Ascending aorta (tissue), 2 donors: ENCODE measurements around the gene TBC1D8. TPM values are rescaled to one million over a fixed set of nuclear protein-coding genes. Genes with fewer than 3 reads are reported as not detected.

ENCODE experiments used
- DNase-seq, 2 donors: peaks; one replicate each; pipeline ENCODE4 v3.0.0-alpha.2; 2019; ENCODE audit warnings: low spot score in 2 of 2
- H3K27ac ChIP-seq, 2 donors: fragments of 200-600 bp; sonication (generic); one replicate each; pipeline ENCODE4 v1.5.1; 2016 to 2017; ENCODE audit warnings: mild to moderate bottlenecking in 1 of 2
- H3K27me3 ChIP-seq: fragments of 200-600 bp; sonication (generic); one replicate; pipeline ENCODE4 v1.5.1; 2017
- H3K36me3 ChIP-seq, 2 donors: fragments of 200-600 bp; sonication (generic); one replicate each; pipeline ENCODE4 v1.5.1; 2016
- H3K4me1 ChIP-seq, 2 donors: fragments of 200-600 bp; sonication (generic); one replicate each; pipeline ENCODE4 v1.5.1; 2016 to 2017; ENCODE audit warnings: mild to moderate bottlenecking in 1 of 2
- H3K4me3 ChIP-seq, 2 donors: fragments of 200-600 bp; sonication (generic); one replicate each; pipeline ENCODE4 v1.5.1; 2016 to 2017; ENCODE audit warnings: mild to moderate bottlenecking in 1 of 2
- H3K9me3 ChIP-seq, 2 donors: fragments of 200-600 bp; sonication (generic); one replicate each; pipeline ENCODE4 v1.5.1; 2016
- CTCF ChIP-seq, 3 experiments: fragments of 200-600 bp in 2 of 3; fragments of 450-650 bp in 1 of 3; sonication (generic) in 2 of 3; IDR thresholded peaks; one replicate each; pipeline ENCODE4 v1.5.1; 2016 to 2019; ENCODE audit warnings: antibody characterized with exemption in 3 of 3, mild to moderate bottlenecking in 1 of 3, moderate library complexity in 1 of 3
- intact Hi-C: fragments of 100-400 bp; cut with DNase I; formaldehyde crosslinking; loops from one replicate; pipeline ENCODE4 v1.15.1; 2023
- total RNA-seq: library from RNA; depleted of rRNA; stranded (reverse); fragments of >200 nt; gene quantifications from one replicate; pipeline ENCODE4 v1.1.0, GENCODE V29; 2016

The TBC1D8 gene
- total RNA-seq, 1 donor from 2014 or later = 17.8 TPM

- Histone ChIP-seq H3K4me1 (peaks cover 6 to 17% of the 10 kb centered on the region in 2 donors), H3K36me3 (peaks cover 6 to 7% of the 10 kb centered on the region in 2 donors), H3K4me3 (no peak overlapping the region), H3K27me3 (no peaks in the 10 kb centered on the region), H3K9me3 (no peaks in the 10 kb centered on the region), H3K27ac (peak overlapping the region; percentile 70 to 73)
- no peak for TF ChIP-seq CTCF (IDR thresholded peaks at IDR 0.05)
- intact Hi-C loops = loop anchor here (2.0 kb wide), 1 partner anchor 15 kb away; no protein-coding TSS in a partner anchor
- no peak for DNase-seq
Observed at GRCh38 chr2:100964222-100964621, 187.0 kb downstream of the TBC1D8 start.

GRCh38 chr2:100963026-100963375 lies 188.2 kb downstream of the TBC1D8 start:
- H3K27ac ChIP-seq = no peak overlapping the region

GRCh38 chr2:100962366-100963025 lies 188.7 kb downstream of the TBC1D8 start:
- TF ChIP-seq CTCF (IDR thresholded peaks at IDR 0.05) = no peak
- H3K4me3 ChIP-seq = no peak overlapping the region
- H3K36me3 ChIP-seq = no peaks in the 10 kb centered on the region
- peaks cover 6 to 24% of the 10 kb centered on the region in 2 donors for H3K4me1 ChIP-seq
- no peaks in the 10 kb centered on the region for H3K27me3 ChIP-seq
- DNase-seq = no peak
- intact Hi-C loops = no loop called here
- H3K9me3 ChIP-seq = no peaks in the 10 kb centered on the region
- H3K27ac ChIP-seq = no peak overlapping the region

More at GRCh38 chr2:100963026-100963375, 188.2 kb downstream of the TBC1D8 start:
- H3K4me3 ChIP-seq = no peak overlapping the region
- no peaks in the 10 kb centered on the region for H3K9me3 ChIP-seq
- TF ChIP-seq CTCF (IDR thresholded peaks at IDR 0.05) = no peak
- DNase-seq = no peak
- peaks cover 6 to 24% of the 10 kb centered on the region in 2 donors for H3K4me1 ChIP-seq
- H3K36me3 ChIP-seq = no peaks in the 10 kb centered on the region
- intact Hi-C loops = no loop called here
- no peaks in the 10 kb centered on the region for H3K27me3 ChIP-seq

- Histone ChIP-seq H3K4me1 (peaks cover 6 to 24% of the 10 kb centered on the region in 2 donors), H3K4me3 (no peak overlapping the region), H3K27ac (no peak overlapping the region), H3K27me3 (no peaks in the 10 kb centered on the region), H3K36me3 (no peaks in the 10 kb centered on the region), H3K9me3 (no peaks in the 10 kb centered on the region)
- DNase-seq = no peak
- intact Hi-C loops = no loop called here
- TF ChIP-seq CTCF (IDR thresholded peaks at IDR 0.05) = no peak
Observed at GRCh38 chr2:100960688-100961087, 190.5 kb downstream of the TBC1D8 start.

GRCh38 chr2:100959225-100959880 lies 191.8 kb downstream of the TBC1D8 start:
- no peak for DNase-seq
- no peaks in the 10 kb centered on the region for H3K27me3 ChIP-seq
- intact Hi-C loops = loop anchor here (2.0 kb wide), 2 partner anchors 25 to 139 kb away; partner anchors contain the start of gene NPAS2
- no peak overlapping the region for H3K4me3 ChIP-seq
- H3K9me3 ChIP-seq = no peaks in the 10 kb centered on the region
- H3K27ac ChIP-seq = no peak overlapping the region
- peaks cover 3 to 14% of the 10 kb centered on the region in 2 donors for H3K4me1 ChIP-seq
- no peak for TF ChIP-seq CTCF (IDR thresholded peaks at IDR 0.05)
- no peaks in the 10 kb centered on the region for H3K36me3 ChIP-seq
